Skeletal muscle cell (primary cell): Measurements from ENCODE around the gene INTS11.

Experiments used
- DNase-seq: peaks from one replicate; pipeline ENCODE4 v3.0.0-alpha.2; 2010; ENCODE audit warnings: low read depth
- H3K4me3 ChIP-seq: 2 replicates; pipeline ENCODE4 v1.5.1; 2011; ENCODE audit warnings: low read depth, mild to moderate bottlenecking, control low read depth, low read length, moderate library complexity

Gene INTS11

DNA sequence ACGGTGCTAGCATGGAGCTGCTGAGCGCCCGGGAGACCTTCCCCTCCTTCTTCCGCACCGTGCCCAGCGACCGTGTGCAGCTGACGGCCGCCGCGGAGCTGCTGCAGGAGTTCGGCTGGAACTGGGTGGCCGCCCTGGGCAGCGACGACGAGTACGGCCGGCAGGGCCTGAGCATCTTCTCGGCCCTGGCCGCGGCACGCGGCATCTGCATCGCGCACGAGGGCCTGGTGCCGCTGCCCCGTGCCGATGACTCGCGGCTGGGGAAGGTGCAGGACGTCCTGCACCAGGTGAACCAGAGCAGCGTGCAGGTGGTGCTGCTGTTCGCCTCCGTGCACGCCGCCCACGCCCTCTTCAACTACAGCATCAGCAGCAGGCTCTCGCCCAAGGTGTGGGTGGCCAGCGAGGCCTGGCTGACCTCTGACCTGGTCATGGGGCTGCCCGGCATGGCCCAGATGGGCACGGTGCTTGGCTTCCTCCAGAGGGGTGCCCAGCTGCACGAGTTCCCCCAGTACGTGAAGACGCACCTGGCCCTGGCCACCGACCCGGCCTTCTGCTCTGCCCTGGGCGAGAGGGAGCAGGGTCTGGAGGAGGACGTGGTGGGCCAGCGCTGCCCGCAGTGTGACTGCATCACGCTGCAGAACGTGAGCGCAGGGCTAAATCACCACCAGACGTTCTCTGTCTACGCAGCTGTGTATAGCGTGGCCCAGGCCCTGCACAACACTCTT lies 7.7 kb upstream of the INTS11 start:
- H3K4me3 ChIP-seq: no peak overlapping the region
- DNase-seq: no peak

DNA sequence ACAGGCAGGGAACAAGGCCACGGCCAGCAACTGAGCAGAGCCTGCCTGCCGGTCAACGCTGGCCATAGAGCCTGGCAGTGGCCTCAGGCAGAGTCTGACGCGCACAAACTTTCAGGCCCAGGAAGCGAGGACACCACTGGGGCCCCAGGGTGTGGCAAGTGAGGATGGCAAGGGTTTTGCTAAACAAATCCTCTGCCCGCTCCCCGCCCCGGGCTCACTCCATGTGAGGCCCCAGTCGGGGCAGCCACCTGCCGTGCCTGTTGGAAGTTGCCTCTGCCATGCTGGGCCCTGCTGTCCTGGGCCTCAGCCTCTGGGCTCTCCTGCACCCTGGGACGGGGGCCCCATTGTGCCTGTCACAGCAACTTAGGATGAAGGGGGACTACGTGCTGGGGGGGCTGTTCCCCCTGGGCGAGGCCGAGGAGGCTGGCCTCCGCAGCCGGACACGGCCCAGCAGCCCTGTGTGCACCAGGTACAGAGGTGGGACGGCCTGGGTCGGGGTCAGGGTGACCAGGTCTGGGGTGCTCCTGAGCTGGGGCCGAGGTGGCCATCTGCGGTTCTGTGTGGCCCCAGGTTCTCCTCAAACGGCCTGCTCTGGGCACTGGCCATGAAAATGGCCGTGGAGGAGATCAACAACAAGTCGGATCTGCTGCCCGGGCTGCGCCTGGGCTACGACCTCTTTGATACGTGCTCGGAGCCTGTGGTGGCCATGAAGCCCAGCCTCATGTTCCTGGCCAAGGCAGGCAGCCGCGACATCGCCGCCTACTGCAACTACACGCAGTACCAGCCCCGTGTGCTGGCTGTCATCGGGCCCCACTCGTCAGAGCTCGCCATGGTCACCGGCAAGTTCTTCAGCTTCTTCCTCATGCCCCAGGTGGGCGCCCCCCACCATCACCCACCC lies 6.9 kb upstream of the INTS11 start, which contains the start of gene TAS1R3:
Gene TAS1R3, plus strand, starts transcription at position 213 of the 898 bp plus-strand sequence. Its CDS starts 66 bp downstream, at position 279.
- no peak within 1 kb of the TSS for H3K4me3 ChIP-seq
- no peak for DNase-seq

DNA sequence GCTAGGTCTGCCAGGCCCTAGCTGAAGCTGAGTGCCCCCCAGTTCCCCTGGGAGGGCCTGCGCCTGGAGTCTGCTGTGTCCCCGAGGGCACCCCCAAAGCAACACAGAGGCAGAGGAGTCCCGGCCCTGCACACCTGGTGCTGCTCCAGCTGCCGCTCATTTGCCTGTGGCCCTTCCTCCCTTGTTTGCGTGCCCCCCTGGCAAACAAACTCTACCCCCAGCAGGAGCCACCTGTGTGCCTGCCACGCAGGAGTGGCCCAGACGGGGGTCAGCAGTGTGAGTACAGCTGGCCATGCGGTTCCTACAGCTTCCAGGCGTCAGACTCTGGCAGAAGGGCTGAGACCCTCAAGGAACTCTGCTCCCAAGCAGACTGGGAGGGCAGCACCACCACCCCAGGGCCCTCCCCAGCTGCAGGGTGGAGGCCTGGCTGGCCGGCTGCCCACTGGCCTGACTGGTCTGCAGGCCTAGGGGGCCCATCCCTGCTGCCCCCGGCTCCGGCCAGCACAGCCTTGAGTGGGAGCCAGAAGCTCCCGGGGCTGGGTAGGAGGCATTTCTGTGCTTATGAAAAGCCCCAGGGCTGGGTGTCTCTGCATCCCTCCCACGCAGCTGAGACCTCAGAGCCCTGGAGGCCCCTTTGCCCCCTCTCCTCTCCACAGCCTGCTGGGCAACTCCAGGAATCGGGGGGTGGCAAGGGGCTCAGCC lies 6.1 kb upstream of the INTS11 start:
- no peak for DNase-seq
- H3K4me3 ChIP-seq: no peak overlapping the region

DNA sequence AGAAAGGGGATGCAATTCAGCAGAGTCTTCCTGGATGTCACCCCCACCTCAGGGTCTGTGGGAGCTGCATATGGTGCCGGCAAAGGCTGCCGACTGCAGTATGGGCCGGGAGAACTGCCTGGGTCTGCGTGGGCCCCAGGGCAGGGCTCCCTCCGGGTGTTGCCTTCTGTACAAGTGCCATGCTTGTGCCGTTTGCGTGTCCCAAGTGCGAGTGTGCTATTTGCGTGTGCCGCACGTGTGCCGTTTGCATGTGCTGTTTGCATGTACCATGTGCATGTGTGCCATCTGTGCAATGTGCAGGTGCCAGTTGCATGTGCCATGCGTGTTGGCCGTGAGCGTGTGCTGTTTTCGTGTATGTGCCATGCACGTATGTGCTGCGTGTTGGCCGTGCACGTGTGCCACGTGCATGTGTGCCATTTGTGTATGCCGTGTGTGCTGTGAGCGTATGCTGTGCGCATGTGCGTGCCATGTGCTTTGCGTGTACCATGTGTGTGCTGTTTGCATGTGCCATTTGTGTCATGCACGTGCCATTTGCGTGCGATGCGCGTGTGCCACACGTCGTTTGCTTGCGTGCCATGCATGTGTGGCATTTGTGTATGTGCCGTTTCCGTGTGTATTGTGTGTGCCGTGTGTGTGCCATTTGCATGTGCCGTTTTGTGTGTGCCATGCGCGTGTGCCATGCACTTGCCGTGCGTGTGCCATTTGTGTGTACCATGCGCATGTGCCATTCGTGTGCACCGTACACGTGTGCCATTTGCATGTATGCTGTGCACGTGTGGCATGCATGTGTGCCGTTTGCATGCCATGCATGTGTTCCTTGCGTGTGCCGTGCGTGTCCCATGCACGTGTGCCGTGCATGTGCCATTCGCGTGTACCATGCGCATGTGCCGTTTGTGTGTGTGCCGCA lies 5.1 kb upstream of the INTS11 start:
- H3K4me3 ChIP-seq: no peak overlapping the region
- DNase-seq: no peak

DNA sequence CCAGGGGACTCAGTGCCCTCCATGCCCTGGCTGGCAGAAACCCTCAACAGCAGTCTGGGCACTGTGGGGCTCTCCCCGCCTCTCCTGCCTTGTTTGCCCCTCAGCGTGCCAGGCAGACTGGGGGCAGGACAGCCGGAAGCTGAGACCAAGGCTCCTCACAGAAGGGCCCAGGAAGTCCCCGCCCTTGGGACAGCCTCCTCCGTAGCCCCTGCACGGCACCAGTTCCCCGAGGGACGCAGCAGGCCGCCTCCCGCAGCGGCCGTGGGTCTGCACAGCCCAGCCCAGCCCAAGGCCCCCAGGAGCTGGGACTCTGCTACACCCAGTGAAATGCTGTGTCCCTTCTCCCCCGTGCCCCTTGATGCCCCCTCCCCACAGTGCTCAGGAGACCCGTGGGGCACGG lies 3.8 kb upstream of the INTS11 start:
- no peak overlapping the region for H3K4me3 ChIP-seq
- no peak for DNase-seq

DNA sequence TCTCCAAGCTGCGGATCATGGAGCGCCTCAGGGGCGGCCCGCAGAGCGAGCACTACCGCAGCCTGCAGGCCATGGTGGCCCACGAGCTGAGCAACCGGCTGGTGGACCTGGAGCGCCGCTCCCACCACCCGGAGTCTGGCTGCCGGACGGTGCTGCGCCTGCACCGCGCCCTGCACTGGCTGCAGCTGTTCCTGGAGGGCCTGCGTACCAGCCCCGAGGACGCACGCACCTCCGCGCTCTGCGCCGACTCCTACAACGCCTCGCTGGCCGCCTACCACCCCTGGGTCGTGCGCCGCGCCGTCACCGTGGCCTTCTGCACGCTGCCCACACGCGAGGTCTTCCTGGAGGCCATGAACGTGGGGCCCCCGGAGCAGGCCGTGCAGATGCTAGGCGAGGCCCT lies 2.8 kb upstream of the INTS11 start:
- no peak for DNase-seq
- H3K4me3 ChIP-seq: no peak overlapping the region

DNA sequence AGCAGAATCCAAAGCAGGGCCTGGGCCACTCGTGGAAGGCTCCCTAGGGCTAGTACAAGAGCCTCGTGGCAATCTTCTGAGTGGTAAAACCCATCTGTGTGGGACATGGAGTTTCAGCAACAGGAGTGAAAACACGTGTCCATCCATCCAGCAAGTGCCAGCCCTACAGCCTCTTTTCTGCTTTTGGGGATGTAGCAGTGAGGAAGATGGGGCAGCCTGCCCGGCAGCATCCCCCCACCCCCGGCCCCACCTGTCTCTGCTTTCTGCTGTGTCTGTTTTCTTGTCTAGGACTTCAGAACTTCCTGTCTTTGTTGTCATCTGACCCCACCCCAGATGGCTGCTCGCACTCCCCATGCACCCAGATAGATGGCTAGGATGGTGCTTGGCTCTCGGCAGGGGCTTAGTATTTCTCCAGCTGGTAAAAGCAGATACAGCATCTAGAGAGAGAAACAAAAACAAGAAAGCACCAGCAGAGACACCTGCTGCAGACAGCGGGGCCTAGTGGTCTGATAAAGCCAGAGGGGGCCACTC lies 1.7 kb upstream of the INTS11 start:
- DNase-seq: no peak
- no peak overlapping the region for H3K4me3 ChIP-seq

DNA sequence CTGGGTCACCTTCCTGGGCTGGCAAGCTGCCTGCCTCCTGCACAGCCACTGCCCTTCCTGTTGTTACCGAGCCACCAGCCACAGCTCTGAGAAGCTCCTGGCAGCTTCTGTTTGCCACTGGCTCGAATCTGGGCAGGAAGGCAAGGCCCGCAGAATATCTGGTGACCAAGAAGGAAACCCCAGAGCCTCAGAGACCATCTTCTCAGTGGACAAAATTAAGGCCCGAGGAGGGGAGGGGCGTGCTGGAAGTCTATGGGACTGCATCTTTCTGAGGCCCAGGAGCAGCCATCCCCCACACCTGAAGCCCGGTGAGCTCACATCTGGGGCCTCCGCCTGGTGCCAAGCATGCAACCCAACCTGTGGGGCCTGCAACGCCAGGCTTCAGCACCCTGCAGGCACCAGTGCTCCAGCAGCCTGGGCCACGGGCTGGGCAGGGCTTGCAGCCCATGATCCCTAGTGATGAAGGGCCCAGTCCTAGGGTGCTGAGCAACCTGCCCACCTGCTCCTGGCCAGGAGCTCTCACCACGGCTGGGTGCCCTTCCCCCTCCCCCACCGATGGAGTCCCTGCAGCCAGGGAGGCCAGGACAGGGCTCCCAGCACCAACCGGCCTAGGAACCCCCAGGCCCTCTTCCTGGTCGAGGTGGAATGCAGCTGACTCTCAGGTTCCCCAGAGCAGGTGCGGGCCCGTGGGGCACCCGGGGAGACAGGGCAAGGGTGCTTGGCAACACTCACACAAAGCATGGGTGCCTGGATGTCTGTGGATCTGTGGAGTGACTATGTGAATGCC lies 1.0 kb upstream of the INTS11 start:
- no peak for DNase-seq
- peak overlapping the region; percentile 94 for H3K4me3 ChIP-seq

DNA sequence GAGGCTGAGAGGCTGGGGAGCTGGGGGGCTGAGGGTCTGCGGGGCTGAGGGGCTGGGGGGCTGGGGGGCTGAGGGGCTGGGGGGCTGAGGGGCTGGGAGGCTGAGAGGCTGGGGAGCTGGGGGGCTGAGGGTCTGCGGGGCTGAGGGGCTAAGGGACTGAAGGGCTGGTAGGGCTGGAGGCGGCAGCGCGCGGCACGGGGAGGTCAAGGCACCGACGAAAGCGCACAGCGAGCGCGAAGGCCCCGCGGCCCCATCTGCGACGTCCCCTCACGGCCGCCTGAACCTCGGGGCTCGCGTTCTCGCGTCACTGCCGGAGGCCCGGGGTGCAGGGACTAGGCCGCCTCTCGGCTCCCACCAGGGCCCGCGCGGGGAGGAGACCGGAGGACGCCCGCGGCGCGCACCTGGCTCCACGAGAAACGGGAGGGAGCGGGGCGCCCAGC lies 356 bp downstream of the INTS11 start:
- H3K4me3 ChIP-seq: peak overlapping the region; percentile 94
- DNase-seq: no peak

DNA sequence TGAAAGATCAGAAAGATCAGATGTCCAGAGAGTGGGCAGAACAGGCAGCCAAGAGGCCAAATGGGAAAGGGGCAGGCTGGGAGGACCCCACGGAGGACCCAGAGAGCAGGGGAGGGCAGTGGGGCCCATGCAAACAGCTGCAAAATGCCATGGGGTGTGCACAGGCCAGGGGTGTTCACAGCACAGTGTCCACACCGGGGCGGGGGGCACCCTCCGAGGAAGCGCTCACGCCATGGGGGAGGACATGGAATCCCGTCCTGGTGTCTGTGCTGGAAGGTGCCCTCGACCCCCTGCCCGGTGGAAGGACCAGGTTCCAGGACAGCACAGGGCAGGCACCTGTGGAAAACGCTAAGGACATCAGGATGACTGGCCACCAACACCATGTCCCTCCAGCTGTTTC lies 1.5 kb downstream of the INTS11 start:
- no peak overlapping the region for H3K4me3 ChIP-seq
- no peak for DNase-seq

DNA sequence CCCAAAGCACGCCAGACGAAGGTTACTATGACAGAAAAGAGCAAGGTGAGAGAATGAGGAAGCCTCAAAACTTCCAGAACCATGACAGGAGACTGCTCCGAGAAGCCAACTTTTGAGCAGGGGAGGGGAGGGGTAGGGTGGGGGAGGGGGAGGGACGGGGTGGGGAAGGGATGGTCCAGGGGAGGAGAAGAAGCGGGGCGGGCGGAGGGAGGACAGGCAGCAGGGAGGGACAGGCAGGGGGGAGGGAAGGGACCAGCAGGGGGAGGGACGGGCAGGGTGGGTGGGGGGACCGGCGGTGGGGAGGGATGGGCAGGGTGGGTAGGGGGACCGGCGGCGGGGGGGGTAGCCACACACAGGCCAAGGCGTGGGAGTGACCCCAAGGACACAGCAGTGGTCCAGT lies 2.0 kb downstream of the INTS11 start:
- DNase-seq: no peak
- H3K4me3 ChIP-seq: no peak overlapping the region

DNA sequence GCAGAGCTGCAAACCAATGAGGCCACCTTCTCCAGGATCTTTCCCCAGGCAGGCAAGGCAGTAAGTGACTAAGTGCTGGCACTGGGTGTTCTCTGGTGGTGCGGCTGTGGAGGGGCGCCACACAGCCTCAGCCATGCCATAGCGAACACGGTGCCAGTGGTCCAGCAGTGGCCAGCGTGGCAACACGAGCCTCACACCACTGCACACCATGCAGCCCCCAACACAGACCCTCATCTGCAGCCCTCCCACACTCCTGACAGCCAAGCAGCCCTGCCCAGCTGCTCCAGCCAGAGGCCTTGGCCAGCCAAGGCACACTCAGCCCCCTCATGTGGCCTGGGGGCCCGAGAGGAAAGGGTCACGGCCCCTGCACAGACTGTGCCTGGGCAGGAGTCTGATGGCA lies 3.0 kb downstream of the INTS11 start:
- no peak for DNase-seq
- H3K4me3 ChIP-seq: no peak overlapping the region

DNA sequence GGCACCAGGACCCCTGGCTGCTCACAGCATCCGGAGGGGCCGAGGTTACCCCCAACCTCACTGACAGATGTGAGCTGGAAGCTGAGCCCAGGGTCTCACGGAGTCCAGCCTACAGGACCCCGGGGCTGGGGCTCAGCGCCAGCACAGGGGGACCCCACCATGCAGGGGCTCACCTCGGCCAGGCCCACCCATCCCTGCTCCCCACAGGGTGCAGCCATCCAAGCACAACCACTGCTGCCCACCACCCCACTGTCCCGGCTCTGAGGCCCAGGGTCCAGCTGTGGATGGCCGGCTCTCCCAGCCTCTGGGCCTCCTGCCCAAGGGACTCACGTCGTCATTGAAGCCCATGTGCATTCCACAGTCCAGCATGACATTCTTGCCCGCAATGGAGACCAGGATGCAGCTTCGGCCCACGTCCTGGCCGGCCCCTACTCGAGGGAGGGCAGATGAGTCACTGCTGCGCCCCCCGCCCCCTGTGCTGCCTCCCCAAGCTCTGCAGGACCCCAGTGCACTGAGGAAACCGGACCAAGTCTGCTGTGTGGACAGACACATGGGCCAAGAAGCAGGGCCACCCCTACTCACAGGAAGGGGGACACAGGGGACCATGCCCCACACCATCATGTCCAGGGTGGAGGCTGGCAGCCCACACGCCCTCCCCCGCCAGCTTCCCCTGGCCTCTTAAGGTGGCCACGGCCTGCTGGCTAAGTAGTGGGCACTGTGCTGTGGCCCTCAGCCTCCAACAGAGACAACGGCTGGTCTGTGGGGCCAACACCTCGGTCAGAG lies 3.6 kb downstream of the INTS11 start:
- no peak overlapping the region for H3K4me3 ChIP-seq
- DNase-seq: no peak

DNA sequence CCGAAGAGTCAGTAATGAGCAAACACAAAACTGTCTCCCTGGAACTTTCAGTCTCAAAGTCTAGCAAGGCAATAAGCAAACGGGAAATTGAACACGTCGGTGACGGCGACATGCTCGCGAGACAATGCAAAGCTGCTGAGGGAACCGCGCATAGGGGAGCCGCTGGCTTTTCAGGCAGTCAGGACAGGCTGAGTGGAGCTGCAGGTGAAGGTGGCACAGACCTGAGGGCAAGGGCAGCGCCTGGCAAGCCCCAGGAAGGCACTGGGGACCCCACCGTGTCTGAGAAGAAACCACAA lies 4.9 kb downstream of the INTS11 start:
- no peak for DNase-seq
- no peak overlapping the region for H3K4me3 ChIP-seq

DNA sequence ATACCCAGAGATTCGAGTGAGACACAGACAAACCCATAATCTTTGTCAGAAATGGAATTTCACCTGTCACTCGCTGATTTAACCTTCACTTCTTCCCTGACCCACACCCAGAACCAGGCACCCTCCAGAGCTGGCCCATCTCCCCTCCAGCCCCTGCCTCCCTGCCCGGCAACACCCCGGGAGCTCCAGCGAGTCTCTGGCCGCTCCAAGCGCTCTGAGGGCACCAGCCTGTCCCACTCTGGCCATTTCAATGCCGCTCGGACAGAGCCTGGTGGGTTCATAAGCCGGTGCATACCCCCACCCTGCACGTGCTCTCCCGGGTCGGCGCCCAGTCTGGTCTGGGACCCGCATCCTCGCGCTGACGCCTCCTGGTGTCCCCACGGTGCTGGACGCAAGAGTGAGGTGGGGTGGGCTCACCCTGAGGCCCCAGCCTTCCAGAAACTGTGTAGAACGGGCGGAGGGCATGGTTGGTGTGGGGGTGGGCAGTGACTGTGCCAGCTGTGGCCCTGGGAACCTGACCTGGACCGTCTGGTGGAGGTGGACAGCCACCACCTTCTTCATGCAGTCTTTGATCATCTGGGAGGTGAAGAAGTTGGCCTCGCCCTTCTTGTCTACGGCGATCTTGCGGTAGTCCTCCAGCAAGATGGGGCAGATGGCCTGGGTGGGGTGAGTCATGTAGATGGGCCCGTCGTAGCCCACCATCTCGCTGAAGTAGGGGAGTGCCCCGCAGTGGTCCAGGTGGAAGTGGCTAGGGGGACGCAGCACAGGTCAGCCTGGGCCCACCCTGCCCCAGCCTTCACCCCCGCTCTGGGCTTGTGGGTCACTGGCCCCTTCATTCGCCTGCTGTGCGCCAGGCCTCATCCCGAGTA lies 5.4 kb downstream of the INTS11 start:
- no peak overlapping the region for H3K4me3 ChIP-seq
- DNase-seq: no peak

DNA sequence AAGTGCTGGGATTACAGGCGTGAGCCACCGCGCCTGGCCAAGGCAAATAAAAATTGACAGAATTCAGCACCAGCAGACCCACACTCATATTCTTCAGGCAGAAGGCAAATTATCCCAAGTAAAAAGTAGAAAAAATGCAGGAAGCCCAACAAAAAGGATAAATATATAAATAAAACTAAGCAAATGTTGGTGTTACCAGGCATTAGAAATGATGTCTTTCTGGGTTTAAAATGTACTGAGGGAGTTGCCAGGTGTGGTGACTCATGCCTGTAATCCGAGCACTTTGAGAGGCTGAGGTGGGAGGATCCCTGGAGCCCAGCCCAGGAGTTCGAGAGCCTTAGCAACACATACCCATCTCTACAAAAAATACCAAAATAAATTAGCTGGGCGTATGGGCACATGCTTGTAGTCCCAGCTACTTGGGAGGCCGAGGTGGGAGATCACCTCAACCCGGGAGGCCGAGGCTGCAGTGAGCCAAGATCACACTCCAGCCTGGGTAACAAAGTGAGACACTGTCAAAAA lies 6.3 kb downstream of the INTS11 start:
- DNase-seq: peak; percentile 75
- no peak overlapping the region for H3K4me3 ChIP-seq

DNA sequence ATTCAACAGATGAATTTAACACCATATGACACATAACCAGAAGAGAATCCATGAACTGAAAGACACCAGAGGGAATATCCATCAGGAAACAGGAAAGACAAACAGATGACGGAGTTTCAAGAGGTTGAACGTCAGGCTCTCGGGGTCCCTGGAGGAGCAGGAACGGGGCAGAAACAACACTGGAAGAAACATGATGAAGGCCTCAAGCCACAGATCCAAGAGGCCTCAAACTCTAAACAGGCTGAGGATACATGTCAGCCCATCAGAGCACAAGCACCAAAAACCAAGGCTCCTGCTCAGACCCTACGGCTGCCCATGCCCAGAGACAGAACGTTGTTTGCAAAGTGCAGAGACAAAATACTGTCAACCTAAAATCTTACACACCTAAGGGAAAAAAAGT lies 7.0 kb downstream of the INTS11 start:
- H3K4me3 ChIP-seq: no peak overlapping the region
- DNase-seq: no peak
